Measurements from ENCODE around the gene PCSK6. TPM values are rescaled to one million over a fixed set of nuclear protein-coding genes. Genes with fewer than 3 reads are reported as not detected.

Gene PCSK6
- total RNA-seq, 2 donors from 2014 or later, result 29.9 to 39.5 TPM

- Histone ChIP-seq H3K4me1 (no peaks in the 10 kb centered on the region), H3K36me3 (no peaks in the 10 kb centered on the region), H3K4me3 (no peak overlapping the region), H3K9ac (ENCODE audit: low read depth in 2 of 2, low read length in 2 of 2) (no peak overlapping the region), H3K27me3 (no peaks in the 10 kb centered on the region), H3K9me3 (no peaks in the 10 kb centered on the region), H3K27ac (no peak overlapping the region)
- DNase-seq, result no peak
- intact Hi-C loops (cut with DNase I), result no loop called here
- TF ChIP-seq, protein P1, sequence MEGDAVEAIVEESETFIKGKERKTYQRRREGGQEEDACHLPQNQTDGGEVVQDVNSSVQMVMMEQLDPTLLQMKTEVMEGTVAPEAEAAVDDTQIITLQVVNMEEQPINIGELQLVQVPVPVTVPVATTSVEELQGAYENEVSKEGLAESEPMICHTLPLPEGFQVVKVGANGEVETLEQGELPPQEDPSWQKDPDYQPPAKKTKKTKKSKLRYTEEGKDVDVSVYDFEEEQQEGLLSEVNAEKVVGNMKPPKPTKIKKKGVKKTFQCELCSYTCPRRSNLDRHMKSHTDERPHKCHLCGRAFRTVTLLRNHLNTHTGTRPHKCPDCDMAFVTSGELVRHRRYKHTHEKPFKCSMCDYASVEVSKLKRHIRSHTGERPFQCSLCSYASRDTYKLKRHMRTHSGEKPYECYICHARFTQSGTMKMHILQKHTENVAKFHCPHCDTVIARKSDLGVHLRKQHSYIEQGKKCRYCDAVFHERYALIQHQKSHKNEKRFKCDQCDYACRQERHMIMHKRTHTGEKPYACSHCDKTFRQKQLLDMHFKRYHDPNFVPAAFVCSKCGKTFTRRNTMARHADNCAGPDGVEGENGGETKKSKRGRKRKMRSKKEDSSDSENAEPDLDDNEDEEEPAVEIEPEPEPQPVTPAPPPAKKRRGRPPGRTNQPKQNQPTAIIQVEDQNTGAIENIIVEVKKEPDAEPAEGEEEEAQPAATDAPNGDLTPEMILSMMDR (IDR thresholded peaks at IDR 0.05), result no peak
Measured at GRCh38 chr15:101362986-101363566, 126.4 kb downstream of the PCSK6 start.

- Histone ChIP-seq H3K4me3 (no peak overlapping the region), H3K27me3 (no peaks in the 10 kb centered on the region), H3K9me3 (no peaks in the 10 kb centered on the region), H3K36me3 (no peaks in the 10 kb centered on the region), H3K4me1 (no peaks in the 10 kb centered on the region), H3K27ac (no peak overlapping the region), H3K9ac (ENCODE audit: low read depth in 2 of 2, low read length in 2 of 2) (no peak overlapping the region)
- TF ChIP-seq, protein P1 (IDR thresholded peaks at IDR 0.05), result no peak
- DNase-seq, result no peak
- intact Hi-C loops (cut with DNase I), result no loop called here
Measured at GRCh38 chr15:101362359-101362758, 127.1 kb downstream of the PCSK6 start.

- no peak for DNase-seq
- no peaks in the 10 kb centered on the region for H3K27me3 ChIP-seq
- H3K9ac ChIP-seq (ENCODE audit: low read depth in 2 of 2, low read length in 2 of 2), result no peak overlapping the region
- H3K4me3 ChIP-seq, result no peak overlapping the region
- TF ChIP-seq, protein P1 (IDR thresholded peaks at IDR 0.05), result no peak
- no peaks in the 10 kb centered on the region for H3K9me3 ChIP-seq
- H3K4me1 ChIP-seq, result no peaks in the 10 kb centered on the region
- no peaks in the 10 kb centered on the region for H3K36me3 ChIP-seq
- H3K27ac ChIP-seq, result no peak overlapping the region
- intact Hi-C loops (cut with DNase I), result no loop called here
Measured at GRCh38 chr15:101361418-101361817, 128.1 kb downstream of the PCSK6 start.

- no peaks in the 10 kb centered on the region for H3K36me3 ChIP-seq
- no peaks in the 10 kb centered on the region for H3K4me1 ChIP-seq
- H3K9ac ChIP-seq (ENCODE audit: low read depth in 2 of 2, low read length in 2 of 2), result no peak overlapping the region
- TF ChIP-seq, protein P1 (IDR thresholded peaks at IDR 0.05), result no peak
- H3K27ac ChIP-seq, result no peak overlapping the region
- H3K27me3 ChIP-seq, result no peaks in the 10 kb centered on the region
- no peaks in the 10 kb centered on the region for H3K9me3 ChIP-seq
- no peak for DNase-seq
- intact Hi-C loops (cut with DNase I), result no loop called here
- H3K4me3 ChIP-seq, result no peak overlapping the region
Measured at GRCh38 chr15:101359365-101359947, 130.1 kb downstream of the PCSK6 start.

- intact Hi-C loops (cut with DNase I), result no loop called here
- Histone ChIP-seq H3K36me3 (no peaks in the 10 kb centered on the region), H3K4me3 (no peak overlapping the region), H3K27me3 (no peaks in the 10 kb centered on the region), H3K9me3 (no peaks in the 10 kb centered on the region), H3K4me1 (no peaks in the 10 kb centered on the region), H3K27ac (no peak overlapping the region), H3K9ac (ENCODE audit: low read depth in 2 of 2, low read length in 2 of 2) (no peak overlapping the region)
- DNase-seq, result no peak
- TF ChIP-seq, protein P1 (IDR thresholded peaks at IDR 0.05), result no peak
Measured at GRCh38 chr15:101358895-101359294, 130.6 kb downstream of the PCSK6 start.
